Neuronal stem cell (in vitro differentiated cells): ENCODE data around the gene GET3.

Experiments
- DNase-seq: peaks from one replicate; pipeline ENCODE4 v3.0.0-alpha.2; 2013; ENCODE audit warnings: low spot score
- H2AFZ ChIP-seq: one replicate; pipeline ENCODE4 v1.6.1; 2013; ENCODE audit warnings: mild to moderate bottlenecking, low read length, inconsistent platforms
- H2AK5ac ChIP-seq: 2 replicates; pipeline ENCODE4 v1.6.1; 2013; ENCODE audit warnings: low read depth, mild to moderate bottlenecking, inconsistent platforms, low read length, moderate library complexity, mixed read lengths
- H2BK120ac ChIP-seq: 2 replicates; pipeline ENCODE4 v1.6.1; 2013; ENCODE audit warnings: low read depth, mild to moderate bottlenecking, inconsistent platforms, low read length, moderate library complexity, mixed read lengths
- H2BK12ac ChIP-seq: one replicate; pipeline ENCODE4 v1.6.1; 2013; ENCODE audit warnings: low read length, inconsistent platforms
- H2BK15ac ChIP-seq: 2 replicates; pipeline ENCODE4 v1.6.1; 2013; ENCODE audit warnings: mild to moderate bottlenecking, low read length, inconsistent platforms, mixed read lengths
- H2BK5ac ChIP-seq: one replicate; pipeline ENCODE4 v1.6.1; 2013; ENCODE audit warnings: inconsistent platforms, mild to moderate bottlenecking, low read length, moderate library complexity
- H3K14ac ChIP-seq: one replicate; pipeline ENCODE4 v1.6.1; 2013; ENCODE audit warnings: low read length, inconsistent platforms
- H3K18ac ChIP-seq: 2 replicates; pipeline ENCODE4 v1.6.1; 2013; ENCODE audit warnings: low read length, inconsistent platforms
- H3K23ac ChIP-seq: 2 replicates; pipeline ENCODE4 v1.6.1; 2013; ENCODE audit warnings: low read depth, mild to moderate bottlenecking, mixed read lengths, low read length, inconsistent platforms; ENCODE audit not compliant: poor library complexity
- H3K27ac ChIP-seq: replicated peaks from 3 replicates; pipeline ENCODE4 v1.5.1; 2013; ENCODE audit warnings: low read length, inconsistent platforms
- H3K27me3 ChIP-seq, 3 experiments: 2 replicates each; pipeline ENCODE4 v1.6.1; 2013; ENCODE audit warnings: low read length in 3 of 3, mild to moderate bottlenecking in 2 of 3, inconsistent platforms in 1 of 3, low read depth in 1 of 3, mixed read lengths in 1 of 3, moderate library complexity in 1 of 3; ENCODE audit not compliant: control insufficient read depth in 3 of 3, insufficient read depth in 3 of 3
- H3K36me3 ChIP-seq, 2 donors: replicated peaks in 1 of 2; 2 replicates each; pipeline ENCODE4 v1.6.1; 2013; ENCODE audit warnings: low read length in 2 of 2; ENCODE audit not compliant: control insufficient read depth in 2 of 2, insufficient read depth in 2 of 2
- H3K4ac ChIP-seq: 2 replicates; pipeline ENCODE4 v1.6.1; 2013; ENCODE audit warnings: inconsistent platforms, mild to moderate bottlenecking, low read length, moderate library complexity
- H3K4me1 ChIP-seq, 2 donors: 1 replicate in 1 of 2; 2 replicates in 1 of 2; pipeline ENCODE4 v1.6.1; 2013; ENCODE audit warnings: low read length in 2 of 2, low read depth in 1 of 2; ENCODE audit not compliant: control insufficient read depth in 2 of 2, insufficient read depth in 1 of 2
- H3K4me2 ChIP-seq: one replicate; pipeline ENCODE4 v1.6.1; 2013; ENCODE audit warnings: mild to moderate bottlenecking, low read length, inconsistent platforms; ENCODE audit not compliant: insufficient read depth, poor library complexity, severe bottlenecking
- H3K4me3 ChIP-seq, 2 donors: 2 replicates each; pipeline ENCODE4 v1.5.1; 2013; ENCODE audit warnings: low read length in 2 of 2, mild to moderate bottlenecking in 2 of 2, inconsistent platforms in 1 of 2, moderate library complexity in 1 of 2
- H3K79me1 ChIP-seq: one replicate; pipeline ENCODE4 v1.6.1; 2013; ENCODE audit warnings: low read depth, mild to moderate bottlenecking, inconsistent platforms, low read length, moderate library complexity
- H3K9ac ChIP-seq: one replicate; pipeline ENCODE4 v1.6.1; 2013; ENCODE audit warnings: mild to moderate bottlenecking, low read depth, low read length, inconsistent platforms; ENCODE audit not compliant: poor library complexity
- H3K9me3 ChIP-seq, 2 donors: replicated peaks in 1 of 2; 2 replicates each; pipeline versions ENCODE3 to v1.6.1; 2013; ENCODE audit warnings: low read length in 2 of 2, mild to moderate bottlenecking in 2 of 2, inconsistent platforms in 1 of 2, low read depth in 1 of 2, mixed read lengths in 1 of 2, moderate library complexity in 1 of 2; ENCODE audit not compliant: control insufficient read depth in 2 of 2, insufficient read depth in 1 of 2
- H4K8ac ChIP-seq: one replicate; pipeline ENCODE4 v1.6.1; 2013; ENCODE audit warnings: low read depth, mild to moderate bottlenecking, inconsistent platforms, low read length, moderate library complexity
- H4K91ac ChIP-seq: one replicate; pipeline ENCODE4 v1.6.1; 2013; ENCODE audit warnings: low read length, low read depth, mild to moderate bottlenecking, inconsistent platforms; ENCODE audit not compliant: poor library complexity
- WGBS, 2 donors: extraction: QIAGEN DNeasy Blood & Tissue Kit; methylation state at CpG; one replicate each; pipeline ENCODE4 v1.1.7; 2013; ENCODE audit warnings: missing lambda C conversion rate in 2 of 2, mixed read lengths in 1 of 2; ENCODE audit not compliant: insufficient read length in 2 of 2, insufficient replicate concordance in 1 of 2; ENCODE audit errors: extremely low coverage in 2 of 2; 5-methylcytosine and 5-hydroxymethylcytosine counted together

GET3 gene

GRCh38 chr19:12694641-12695040, 42.7 kb upstream of the GET3 start:
- H3K18ac ChIP-seq = no peak overlapping the region
- no CpG with 5 or more reads among the region's 16 CpGs for WGBS, 2 donors
- H3K9ac ChIP-seq = no peak overlapping the region
- H4K8ac ChIP-seq = no peak overlapping the region
- no peak overlapping the region for H3K4ac ChIP-seq
- H2BK5ac ChIP-seq = no peak overlapping the region
- peaks cover 9 to 20% of the 10 kb centered on the region in 2 donors for H3K36me3 ChIP-seq
- no peak overlapping the region for H2AK5ac ChIP-seq
- H2BK120ac ChIP-seq = no peak overlapping the region
- H2BK15ac ChIP-seq = no peak overlapping the region
- H3K27me3 ChIP-seq = no peaks in the 10 kb centered on the region
- peaks cover 4% of the 10 kb centered on the region for H3K79me1 ChIP-seq
- no peak overlapping the region for H2AFZ ChIP-seq
- H3K27ac ChIP-seq = no peak overlapping the region
- H3K4me3 ChIP-seq = peak overlapping the region; percentile 23 to 99
- no peak overlapping the region for H4K91ac ChIP-seq
- peak overlapping the region; percentile 5 for H3K23ac ChIP-seq
- no peak for DNase-seq
- H3K9me3 ChIP-seq = no peaks in the 10 kb centered on the region
- no peak overlapping the region for H3K14ac ChIP-seq
- peaks cover 3% of the 10 kb centered on the region in 2 donors for H3K4me1 ChIP-seq
- no peak overlapping the region for H3K4me2 ChIP-seq
- no peak overlapping the region for H2BK12ac ChIP-seq

- Histone ChIP-seq H3K23ac (no peak overlapping the region), H3K4me1 (peaks cover 3% of the 10 kb centered on the region in 2 donors), H3K27ac (no peak overlapping the region), H4K8ac (no peak overlapping the region), H3K14ac (no peak overlapping the region), H3K9me3 (no peaks in the 10 kb centered on the region), H4K91ac (no peak overlapping the region), H3K4ac (no peak overlapping the region), H3K36me3 (peaks cover 13 to 21% of the 10 kb centered on the region in 2 donors), H3K18ac (no peak overlapping the region), H2BK12ac (no peak overlapping the region), H2AK5ac (no peak overlapping the region), H3K9ac (no peak overlapping the region), H3K4me3 (peak overlapping the region in 1 of 2 donors; percentile 99), H2BK120ac (no peak overlapping the region), H3K4me2 (no peak overlapping the region), H2BK5ac (no peak overlapping the region), H3K27me3 (no peaks in the 10 kb centered on the region), H2BK15ac (no peak overlapping the region), H2AFZ (no peak overlapping the region), H3K79me1 (peaks cover 2% of the 10 kb centered on the region)
- no CpG with 5 or more reads among the region's 2 CpGs for WGBS, 2 donors
- no peak for DNase-seq
Measured at GRCh38 chr19:12695096-12695495, 42.2 kb upstream of the GET3 start.

GRCh38 chr19:12695514-12695913, 41.8 kb upstream of the GET3 start:
- H3K4me1 ChIP-seq = peaks cover 3% of the 10 kb centered on the region in 2 donors
- H2AFZ ChIP-seq = peak overlapping the region; percentile 97
- H3K4me3 ChIP-seq = peak overlapping the region in 1 of 2 donors; percentile 99
- H2BK12ac ChIP-seq = no peak overlapping the region
- H2BK120ac ChIP-seq = no peak overlapping the region
- H3K27me3 ChIP-seq = no peaks in the 10 kb centered on the region
- H3K9me3 ChIP-seq = no peaks in the 10 kb centered on the region
- no peak overlapping the region for H3K27ac ChIP-seq
- no peak overlapping the region for H2BK5ac ChIP-seq
- no peak for DNase-seq
- no peak overlapping the region for H2AK5ac ChIP-seq
- no peak overlapping the region for H4K8ac ChIP-seq
- H2BK15ac ChIP-seq = no peak overlapping the region
- WGBS, 2 donors = no CpG with 5 or more reads among the region's 1 CpG
- H3K18ac ChIP-seq = no peak overlapping the region
- H3K36me3 ChIP-seq = peaks cover 15 to 25% of the 10 kb centered on the region in 2 donors
- peak overlapping the region; percentile 98 for H3K4me2 ChIP-seq
- no peak overlapping the region for H3K14ac ChIP-seq
- H3K4ac ChIP-seq = no peak overlapping the region
- peak overlapping the region; percentile 39 for H3K9ac ChIP-seq
- no peak overlapping the region for H3K23ac ChIP-seq
- peaks cover 2% of the 10 kb centered on the region for H3K79me1 ChIP-seq
- H4K91ac ChIP-seq = no peak overlapping the region

GRCh38 chr19:12695997-12696365, 41.3 kb upstream of the GET3 start:
- H3K27me3 ChIP-seq = no peaks in the 10 kb centered on the region
- peak overlapping the region; percentile 96 for H3K9ac ChIP-seq
- peaks cover 20 to 29% of the 10 kb centered on the region in 2 donors for H3K36me3 ChIP-seq
- no CpG with 5 or more reads among the region's 36 CpGs for WGBS, 2 donors
- peak overlapping the region; percentile 53 for H3K4ac ChIP-seq
- no peak overlapping the region for H4K8ac ChIP-seq
- H2BK120ac ChIP-seq = no peak overlapping the region
- H4K91ac ChIP-seq = no peak overlapping the region
- peak overlapping the region; percentile 80 to 99 for H3K4me3 ChIP-seq
- peaks cover 3% of the 10 kb centered on the region in 2 donors for H3K4me1 ChIP-seq
- peak overlapping the region; percentile 98 for H3K4me2 ChIP-seq
- no peak overlapping the region for H2BK15ac ChIP-seq
- peak overlapping the region; percentile 97 for H2AFZ ChIP-seq
- H3K14ac ChIP-seq = peak overlapping the region; percentile 47
- H3K9me3 ChIP-seq = no peaks in the 10 kb centered on the region
- peaks cover 2% of the 10 kb centered on the region for H3K79me1 ChIP-seq
- H2BK5ac ChIP-seq = peak overlapping the region; percentile 96
- peak overlapping the region; percentile 71 for H3K18ac ChIP-seq
- DNase-seq = no peak
- peak overlapping the region; percentile 83 for H3K23ac ChIP-seq
- H3K27ac ChIP-seq = no peak overlapping the region
- H2AK5ac ChIP-seq = no peak overlapping the region
- H2BK12ac ChIP-seq = no peak overlapping the region
